H1 (cell line): ENCODE results near the gene STX8. TPM values are rescaled to one million over a fixed set of nuclear protein-coding genes. Genes with fewer than 3 reads are reported as not detected.
A peak's percentile ranks its signal among the peaks of the same experiment; 100 is the strongest.

ENCODE experiments used
- CTCF ChIA-PET: fragments of 300-600 bp; sonication (Branson Sonifier 250); formaldehyde crosslinking; loops from one replicate; lab custom pipeline; 2021; ENCODE audit not compliant: partially characterized antibody; lab: Charles Lee
- POLR2A ChIA-PET: fragments of 300-600 bp; sonication (Branson Sonifier 250); formaldehyde crosslinking; loops from one replicate; lab custom pipeline; 2021; ENCODE audit warnings: inconsistent platforms; ENCODE audit not compliant: partially characterized antibody; lab: Charles Lee
- DNase-seq, 2 experiments: peaks; one replicate each; pipeline versions ENCODE4 v3.0.0 to v3.0.0-alpha.2; 2010 to 2022; ENCODE audit warnings: low spot score in 2 of 2, low read depth in 1 of 2, mixed read lengths in 1 of 2
- FAIRE-seq: peaks from 2 replicates; lab custom pipeline; 2011; peaks lifted over from hg19 to GRCh38; lab: Jason Lieb, UNC
- H2AFZ ChIP-seq: 2 replicates; pipeline ENCODE4 v1.8.1; 2012; ENCODE audit warnings: low read length, inconsistent platforms
- H2AK5ac ChIP-seq: 2 replicates; pipeline ENCODE4 v1.6.1; 2013; ENCODE audit warnings: low read depth, low read length
- H2BK120ac ChIP-seq: replicated peaks from 2 replicates; pipeline ENCODE3; 2013; ENCODE audit warnings: low read depth, low read length, inconsistent platforms
- H2BK12ac ChIP-seq: 2 replicates; pipeline ENCODE4 v1.6.1; 2013; ENCODE audit warnings: low read depth, low read length
- H2BK15ac ChIP-seq: 2 replicates; pipeline ENCODE4 v1.6.1; 2013; ENCODE audit warnings: low read length
- H2BK20ac ChIP-seq: 2 replicates; pipeline ENCODE4 v1.6.1; 2013; ENCODE audit warnings: low read length
- H2BK5ac ChIP-seq: 2 replicates; pipeline ENCODE4 v1.6.1; 2013; ENCODE audit warnings: low read depth, low read length
- H3K14ac ChIP-seq: 2 replicates; pipeline ENCODE4 v1.6.1; 2013; ENCODE audit warnings: inconsistent platforms; ENCODE audit not compliant: insufficient read length
- H3K18ac ChIP-seq: 2 replicates; pipeline ENCODE4 v1.6.1; 2013; ENCODE audit warnings: low read length; ENCODE audit errors: extremely low read depth
- H3K23ac ChIP-seq: 2 replicates; pipeline ENCODE4 v1.6.1; 2013; ENCODE audit warnings: inconsistent platforms; ENCODE audit not compliant: insufficient read length
- H3K23me2 ChIP-seq: 2 replicates; pipeline ENCODE4 v1.6.1; 2013; ENCODE audit warnings: low read depth, low read length
- H3K27ac ChIP-seq: 2 replicates; pipeline ENCODE4 v1.6.1; 2011; ENCODE audit warnings: low read depth, low read length, inconsistent platforms
- H3K27me3 ChIP-seq, 4 experiments: replicated peaks in 1 of 4; 1 replicate in 1 of 4; 2 replicates in 3 of 4; pipeline versions ENCODE4 v1.6.1 to v1.8.1; 2011 to 2013; ENCODE audit warnings: low read length in 3 of 4, mild to moderate bottlenecking in 3 of 4, inconsistent platforms in 2 of 4, mixed read lengths in 2 of 4, moderate library complexity in 1 of 4; ENCODE audit not compliant: control insufficient read depth in 3 of 4, insufficient read depth in 3 of 4; ENCODE audit errors: extremely low read depth in 1 of 4
- H3K36me3 ChIP-seq, 4 experiments: 2 replicates each; pipeline versions ENCODE4 v1.6.1 to v1.8.1; 2011 to 2013; ENCODE audit warnings: mild to moderate bottlenecking in 4 of 4, low read length in 3 of 4, moderate library complexity in 2 of 4, control low read depth in 1 of 4, inconsistent platforms in 1 of 4; ENCODE audit not compliant: insufficient read depth in 4 of 4, control insufficient read depth in 2 of 4
- H3K4ac ChIP-seq: replicated peaks from 2 replicates; pipeline ENCODE3; 2013; ENCODE audit warnings: low read length, low read depth, mixed read lengths, inconsistent platforms; ENCODE audit not compliant: insufficient read length
- H3K4me1 ChIP-seq, 4 experiments: replicated peaks in 1 of 4; 1 replicate in 1 of 4; 2 replicates in 3 of 4; pipeline versions ENCODE4 v1.6.1 to v1.8.1; 2011 to 2013; ENCODE audit warnings: low read length in 3 of 4, inconsistent platforms in 2 of 4, mixed read lengths in 1 of 4; ENCODE audit not compliant: insufficient read depth in 4 of 4, control insufficient read depth in 3 of 4
- H3K4me2 ChIP-seq, 2 experiments: 2 replicates each; pipeline versions ENCODE4 v1.6.1 to v1.8.1; 2011 to 2013; ENCODE audit warnings: low read depth in 2 of 2, low read length in 2 of 2, control low read depth in 1 of 2, inconsistent platforms in 1 of 2, mild to moderate bottlenecking in 1 of 2; ENCODE audit not compliant: insufficient read depth in 1 of 2
- H3K4me3 ChIP-seq, 4 experiments: fragments of 200-600, 300-600 bp in 1 of 4; sonication (generic), shearing (Covaris generic), sonication (Bioruptor Twin) in 1 of 4; 2 replicates each; pipeline versions ENCODE4 v1.5.1 to v1.8.1; 2011 to 2016; ENCODE audit warnings: low read length in 4 of 4, low read depth in 3 of 4, control low read depth in 2 of 4, inconsistent platforms in 2 of 4, mild to moderate bottlenecking in 2 of 4, mixed read lengths in 1 of 4, moderate library complexity in 1 of 4; ENCODE audit not compliant: insufficient read depth in 2 of 4; ENCODE audit errors: extremely low read depth in 1 of 4
- H3K56ac ChIP-seq: replicated peaks from 2 replicates; pipeline ENCODE3; 2013; ENCODE audit warnings: low read depth, mild to moderate bottlenecking, mixed read lengths, low read length, inconsistent platforms; ENCODE audit not compliant: insufficient read length
- H3K79me1 ChIP-seq: 2 replicates; pipeline ENCODE4 v1.6.1; 2013; ENCODE audit warnings: low read depth, low read length, control low read depth
- H3K79me2 ChIP-seq, 2 experiments: 2 replicates each; pipeline versions ENCODE4 v1.6.1 to v1.8.1; 2012 to 2013; ENCODE audit warnings: low read length in 2 of 2, mild to moderate bottlenecking in 2 of 2, inconsistent platforms in 1 of 2; ENCODE audit not compliant: insufficient read depth in 2 of 2, control insufficient read depth in 1 of 2
- H3K9ac ChIP-seq, 4 experiments: replicated peaks in 1 of 4; 1 replicate in 1 of 4; 2 replicates in 3 of 4; pipeline versions ENCODE4 v1.6.1 to v1.8.1; 2011 to 2013; ENCODE audit warnings: low read depth in 3 of 4, low read length in 3 of 4, control low read depth in 2 of 4, mild to moderate bottlenecking in 2 of 4, moderate library complexity in 2 of 4, inconsistent platforms in 1 of 4; ENCODE audit errors: extremely low read depth in 1 of 4
- H3K9me3 ChIP-seq, 2 experiments: 2 replicates each; pipeline versions ENCODE4 v1.6.1 to v1.8.1; 2012 to 2013; ENCODE audit warnings: mild to moderate bottlenecking in 2 of 2, moderate library complexity in 2 of 2, control low read depth in 1 of 2, inconsistent platforms in 1 of 2, low read depth in 1 of 2, low read length in 1 of 2, mixed read lengths in 1 of 2; ENCODE audit not compliant: insufficient read depth in 2 of 2
- H4K20me1 ChIP-seq, 2 experiments: replicated peaks in 1 of 2; 2 replicates each; pipeline versions ENCODE3 to v1.8.1; 2011 to 2013; ENCODE audit warnings: inconsistent platforms in 2 of 2, low read length in 2 of 2, mild to moderate bottlenecking in 1 of 2; ENCODE audit not compliant: insufficient read depth in 2 of 2, control insufficient read depth in 1 of 2
- H4K5ac ChIP-seq: 2 replicates; pipeline ENCODE4 v1.6.1; 2013; ENCODE audit warnings: low read length, low read depth, mixed read lengths, inconsistent platforms; ENCODE audit not compliant: insufficient read length
- H4K8ac ChIP-seq: 2 replicates; pipeline ENCODE4 v1.8.0; 2013; ENCODE audit warnings: mild to moderate bottlenecking, moderate library complexity, low read length, inconsistent platforms; ENCODE audit not compliant: insufficient read depth; ENCODE audit errors: extremely low read depth
- H4K91ac ChIP-seq: replicated peaks from 2 replicates; pipeline ENCODE3; 2013; ENCODE audit warnings: low read length, mixed read lengths, inconsistent platforms; ENCODE audit not compliant: insufficient read length
- BRCA1 ChIP-seq: IDR thresholded peaks from 2 replicates; pipeline ENCODE4 v1.6.1; 2012; ENCODE audit warnings: low read depth, low read length, improper control_type of control experiment
- FOSL1 ChIP-seq: IDR thresholded peaks from 2 replicates; pipeline ENCODE4 v1.6.1; 2011; ENCODE audit warnings: mild to moderate bottlenecking, low read depth, low read length, moderate library complexity; ENCODE audit not compliant: insufficient read depth
- GTF2F1 ChIP-seq: IDR thresholded peaks from 2 replicates; pipeline ENCODE4 v1.6.1; 2012; ENCODE audit warnings: low read depth, low read length, improper control_type of control experiment, borderline replicate concordance
- RAD21 ChIP-seq, 2 experiments: IDR thresholded peaks in 1 of 2; conservative IDR thresholded peaks in 1 of 2; 2 replicates each; pipeline ENCODE4 v1.6.1; 2011; ENCODE audit warnings: low read depth in 2 of 2, low read length in 2 of 2, improper control_type of control experiment in 1 of 2, inconsistent platforms in 1 of 2, mild to moderate bottlenecking in 1 of 2, moderate library complexity in 1 of 2
- TCF12 ChIP-seq: IDR thresholded peaks from 2 replicates; pipeline ENCODE4 v1.6.1; 2011; ENCODE audit warnings: low read depth, mild to moderate bottlenecking, low read length
- YY1 ChIP-seq: IDR thresholded peaks from 2 replicates; pipeline ENCODE4 v1.6.1; 2011; ENCODE audit warnings: low read depth, mild to moderate bottlenecking, low read length
- WGBS, 2 experiments: shearing (Covaris generic) in 1 of 2; methylation state at CpG; one replicate each; pipeline versions ENCODE4 v1.1.6 to v1.1.7; 2013 to 2015; ENCODE audit warnings: low lambda C conversion rate in 2 of 2, mixed read lengths in 2 of 2, inconsistent platforms in 1 of 2, low coverage in 1 of 2, missing lambda C conversion rate in 1 of 2; ENCODE audit not compliant: insufficient replicate concordance in 2 of 2, insufficient coverage in 1 of 2, insufficient read length in 1 of 2; ENCODE audit errors: extremely low coverage in 1 of 2, missing lambda C conversion rate in 1 of 2; 5-methylcytosine and 5-hydroxymethylcytosine counted together
- polyA plus RNA-seq, 7 experiments: library from polyadenylated mRNA; depleted of rRNA in 3 of 7; stranded (reverse) in 5 of 7; unstranded in 2 of 7; fragments of >200 nt in 5 of 7; fragments of 200-250 nt in 2 of 7; gene quantifications; 1 replicate in 5 of 7; 2 replicates in 1 of 7; 4 replicates in 1 of 7; pipeline versions ENCODE4 v1.2.1 to v1.2.3, GENCODE V29; 2011 to 2013; ENCODE audit warnings: missing spikeins in 2 of 7, mixed read lengths in 2 of 7
- total RNA-seq: library from RNA; stranded (reverse); fragmentation: NEBNext Ultra II Directional; extraction: Animal tissue kit (Norgen Biotek cat#: 25700); gene quantifications from 2 replicates; pipeline ENCODE4 v1.2.1, GENCODE V29; 2021
- TF ChIP-seq, protein P1 (sequence below), 3 experiments: IDR thresholded peaks; 1 replicate in 2 of 3; 2 replicates in 1 of 3; pipeline versions ENCODE4 v1.5.1 to v1.6.1; 2011; ENCODE audit warnings: low read length in 3 of 3, mild to moderate bottlenecking in 3 of 3, inconsistent platforms in 2 of 3, low read depth in 1 of 3, moderate library complexity in 1 of 3; ENCODE audit not compliant: insufficient read depth in 1 of 3; ENCODE audit errors: control extremely low read depth in 1 of 3
- TF ChIP-seq, protein P2 (sequence below): IDR thresholded peaks from 2 replicates; pipeline ENCODE4 v1.6.1; 2012; ENCODE audit warnings: inconsistent platforms

Gene STX8
- total and polyA plus RNA-seq, 2 of the 8 experiments (the other 6 are each of a cell fraction or from before 2014, with no cell fraction given) = 22.8 to 42.5 TPM

DNA sequence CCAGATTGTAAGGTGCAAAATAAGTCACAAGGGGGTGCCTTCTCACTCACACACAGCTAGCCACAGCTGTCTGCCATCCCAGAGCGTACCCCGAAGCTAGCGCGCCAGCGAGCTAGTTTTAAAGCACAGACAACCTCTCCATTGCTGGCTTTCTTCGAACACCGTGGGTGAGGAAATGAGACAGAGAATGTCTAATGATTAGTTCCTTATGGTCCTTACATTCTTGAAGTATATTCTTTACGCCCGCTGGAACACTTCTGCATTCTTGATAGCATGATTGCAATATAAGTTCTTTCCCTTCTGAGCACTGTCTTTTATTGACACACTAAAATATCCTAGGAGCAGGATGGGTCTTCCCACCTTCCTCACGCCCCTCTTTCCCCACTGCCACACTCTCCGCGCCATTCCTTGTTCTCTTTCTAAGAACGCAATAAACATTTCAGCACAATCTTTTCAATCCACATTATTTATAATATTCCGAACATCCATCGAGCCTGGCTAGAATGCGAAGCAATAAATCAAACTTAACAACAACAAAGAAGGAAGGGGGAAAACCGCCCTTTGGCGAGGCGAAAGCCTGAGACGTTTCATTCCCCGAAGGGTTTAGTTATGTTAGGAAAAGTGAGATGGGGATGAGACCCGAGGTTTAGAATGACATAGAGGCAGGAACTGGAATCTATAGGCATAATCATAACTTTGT, 303.0 kb downstream of the STX8 start:
- Histone ChIP-seq H3K14ac (no peak overlapping the region), H2AFZ (no peak overlapping the region), H3K4me2 (no peak overlapping the region), H2BK5ac (no peak overlapping the region), H3K9ac (no peak overlapping the region; a peak in 1 of 7 replicates), H4K91ac (no peak overlapping the region), H2BK120ac (no peak overlapping the region), H3K18ac (no peak overlapping the region), H2BK12ac (no peak overlapping the region), H4K5ac (no peak overlapping the region), H3K79me2 (no peaks in the 10 kb centered on the region), H4K20me1 (no peaks in the 10 kb centered on the region), H3K36me3 (no peaks in the 10 kb centered on the region), H2AK5ac (no peak overlapping the region), H3K23ac (no peak overlapping the region), H2BK15ac (no peak overlapping the region), H3K27ac (no peak overlapping the region), H3K4ac (no peak overlapping the region), H3K23me2 (0 out of 2 replicates have a peak, but pooled peaks cover 2% of the 10 kb centered on the region), H3K79me1 (no peaks in the 10 kb centered on the region), H4K8ac (no peak overlapping the region), H3K9me3 (no peaks in the 10 kb centered on the region), H3K4me3 (no peak overlapping the region), H3K4me1 (peaks cover 0 to 5% (median 2%) of the 10 kb centered on the region in 4 experiments; a peak in 1 of 7 replicates), H3K27me3 (no peaks in the 10 kb centered on the region), H3K56ac (no peak overlapping the region), H2BK20ac (no peak overlapping the region)
- ChIA-PET CTCF (interaction anchor here (0.7 to 5.6 kb wide), 6 partner anchors 10 to 127 kb away, joined by 3 to 30 read pairs (median 3); no protein-coding TSS in a partner anchor), POLR2A (no interaction called here)
- WGBS, 2 experiments = 89 to 100% methylated on average over 2 to 22 of the region's 22 CpGs
- FAIRE-seq (no peak), DNase-seq (no peak)
- TF ChIP-seq YY1 (no peak), RAD21 (IDR thresholded peaks at IDR 0.05 in 1 of 2, conservative IDR thresholded peaks at IDR 0.05 in 1 of 2; ENCODE audit: low read depth in 2 of 2, low read length in 2 of 2) (peak; percentile 7 to 44; a peak in 2 of 4 replicates), TCF12 (no peak), FOSL1 (no peak), BRCA1 (no peak), GTF2F1 (no peak)
- TF ChIP-seq, protein P1, sequence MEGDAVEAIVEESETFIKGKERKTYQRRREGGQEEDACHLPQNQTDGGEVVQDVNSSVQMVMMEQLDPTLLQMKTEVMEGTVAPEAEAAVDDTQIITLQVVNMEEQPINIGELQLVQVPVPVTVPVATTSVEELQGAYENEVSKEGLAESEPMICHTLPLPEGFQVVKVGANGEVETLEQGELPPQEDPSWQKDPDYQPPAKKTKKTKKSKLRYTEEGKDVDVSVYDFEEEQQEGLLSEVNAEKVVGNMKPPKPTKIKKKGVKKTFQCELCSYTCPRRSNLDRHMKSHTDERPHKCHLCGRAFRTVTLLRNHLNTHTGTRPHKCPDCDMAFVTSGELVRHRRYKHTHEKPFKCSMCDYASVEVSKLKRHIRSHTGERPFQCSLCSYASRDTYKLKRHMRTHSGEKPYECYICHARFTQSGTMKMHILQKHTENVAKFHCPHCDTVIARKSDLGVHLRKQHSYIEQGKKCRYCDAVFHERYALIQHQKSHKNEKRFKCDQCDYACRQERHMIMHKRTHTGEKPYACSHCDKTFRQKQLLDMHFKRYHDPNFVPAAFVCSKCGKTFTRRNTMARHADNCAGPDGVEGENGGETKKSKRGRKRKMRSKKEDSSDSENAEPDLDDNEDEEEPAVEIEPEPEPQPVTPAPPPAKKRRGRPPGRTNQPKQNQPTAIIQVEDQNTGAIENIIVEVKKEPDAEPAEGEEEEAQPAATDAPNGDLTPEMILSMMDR (IDR thresholded peaks at IDR 0.05; ENCODE audit: control extremely low read depth in 1 of 3, insufficient read depth in 1 of 3, low read depth in 1 of 3, low read length in 3 of 3) = peak in 1 of 3 experiments; percentile 13; a peak in 1 of 4 replicates
- TF ChIP-seq, protein P2, sequence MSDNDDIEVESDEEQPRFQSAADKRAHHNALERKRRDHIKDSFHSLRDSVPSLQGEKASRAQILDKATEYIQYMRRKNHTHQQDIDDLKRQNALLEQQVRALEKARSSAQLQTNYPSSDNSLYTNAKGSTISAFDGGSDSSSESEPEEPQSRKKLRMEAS = no peak
